Upper lobe of left lung (tissue), 6 donors: ENCODE data around the gene SLC1A7. TPM values are rescaled to one million over a fixed set of nuclear protein-coding genes. Genes with fewer than 3 reads are reported as not detected.

Experiments
- ATAC-seq, 2 donors: fragments of 200-7000 bp; cut with Tn5 transposase; one replicate each; pipeline ENCODE4 v1.9.1; 2022; ENCODE audit warnings: mild to moderate bottlenecking in 2 of 2, moderate library complexity in 2 of 2; ENCODE audit not compliant: low FRiP score in 2 of 2
- DNase-seq, 2 donors: peaks; one replicate each; pipeline ENCODE4 v3.0.0-alpha.2; 2019 to 2020
- H3K27ac ChIP-seq, 4 donors: fragments of 200-600 bp; sonication (generic); one replicate each; pipeline ENCODE4 v1.5.1; 2016 to 2019
- H3K27me3 ChIP-seq, 4 donors: fragments of 200-600 bp; sonication (generic); one replicate each; pipeline ENCODE4 v1.5.1; 2017 to 2019
- H3K36me3 ChIP-seq, 4 donors: fragments of 200-600 bp; sonication (generic); one replicate each; pipeline ENCODE4 v1.5.1; 2016 to 2019
- H3K4me1 ChIP-seq, 4 donors: fragments of 200-600 bp; sonication (generic); one replicate each; pipeline ENCODE4 v1.5.1; 2018 to 2019
- H3K4me3 ChIP-seq, 4 donors: fragments of 200-600 bp; sonication (generic); one replicate each; pipeline ENCODE4 v1.5.1; 2017 to 2019; ENCODE audit warnings: mild to moderate bottlenecking in 2 of 4, moderate library complexity in 1 of 4
- H3K9me3 ChIP-seq, 4 donors: fragments of 200-600 bp; sonication (generic); one replicate each; pipeline ENCODE4 v1.5.1; 2018 to 2019
- EP300 ChIP-seq, 4 donors: sonication (generic); formaldehyde crosslinking; IDR thresholded peaks; one replicate each; pipeline ENCODE4 v1.5.1; 2017; ENCODE audit warnings: antibody characterized with exemption in 4 of 4, control low read depth in 2 of 4
- POLR2A ChIP-seq, 4 donors: fragments of 450-650 bp; IDR thresholded peaks; one replicate each; pipeline ENCODE4 v1.5.1; 2016 to 2017; ENCODE audit warnings: antibody characterized with exemption in 4 of 4, mild to moderate bottlenecking in 2 of 4
- POLR2AphosphoS5 ChIP-seq, 2 donors: sonication (generic); formaldehyde crosslinking; IDR thresholded peaks; one replicate each; pipeline ENCODE4 v1.5.1; 2017; ENCODE audit warnings: antibody characterized with exemption in 2 of 2
- WGBS, 2 donors: methylation state at CpG; one replicate each; pipeline ENCODE4 v1.1.5; 2017 to 2018; 5-methylcytosine and 5-hydroxymethylcytosine counted together
- total RNA-seq, 6 donors: library from RNA; depleted of rRNA in 4 of 6; stranded (reverse); fragments of >200 nt in 4 of 6; gene quantifications; one replicate each; pipeline versions ENCODE4 v1.1.0 to v1.2.1, GENCODE V29; 2016 to 2021
- TF ChIP-seq, protein P1 (sequence below), 6 experiments: fragments of 450-650 bp in 4 of 6; fragments of 200-600 bp in 2 of 6; sonication (generic) in 2 of 6; IDR thresholded peaks; one replicate each; pipeline ENCODE4 v1.5.1; 2016 to 2019; ENCODE audit warnings: antibody characterized with exemption in 6 of 6
- donor health status: DM: no; HTN: no; CAD: no; lungs with moderate emphysema.
- donor health status: DM: no; HTN: yes; CAD: no; lungs with severe emphysema.

The SLC1A7 gene
- total RNA-seq, 6 donors from 2014 or later = 0.37 to 1.3 (median 0.77) TPM; not detected in 2

DNA sequence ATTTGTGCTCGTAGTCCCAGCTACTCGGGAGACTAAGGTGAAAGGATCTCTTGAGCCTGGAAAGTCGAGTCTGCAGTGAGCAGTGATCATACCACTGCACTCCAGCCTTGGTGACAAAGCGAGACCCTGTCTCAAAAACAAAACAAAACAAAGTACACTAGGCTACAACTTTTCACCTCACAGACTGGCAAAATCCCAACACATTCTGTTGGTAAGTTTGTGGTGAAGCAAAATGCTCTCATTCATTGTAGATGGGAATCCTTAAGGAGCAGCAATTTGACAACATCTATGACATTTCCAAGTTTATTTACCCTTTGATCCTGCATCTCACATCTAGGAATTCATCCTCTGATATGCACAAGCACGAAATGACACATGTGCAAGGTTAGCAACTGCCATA, 20.2 kb upstream of the SLC1A7 start:
- no peak for TF ChIP-seq POLR2AphosphoS5 (IDR thresholded peaks at IDR 0.05)
- TF ChIP-seq EP300 (IDR thresholded peaks at IDR 0.05) = no peak
- TF ChIP-seq, protein P1, sequence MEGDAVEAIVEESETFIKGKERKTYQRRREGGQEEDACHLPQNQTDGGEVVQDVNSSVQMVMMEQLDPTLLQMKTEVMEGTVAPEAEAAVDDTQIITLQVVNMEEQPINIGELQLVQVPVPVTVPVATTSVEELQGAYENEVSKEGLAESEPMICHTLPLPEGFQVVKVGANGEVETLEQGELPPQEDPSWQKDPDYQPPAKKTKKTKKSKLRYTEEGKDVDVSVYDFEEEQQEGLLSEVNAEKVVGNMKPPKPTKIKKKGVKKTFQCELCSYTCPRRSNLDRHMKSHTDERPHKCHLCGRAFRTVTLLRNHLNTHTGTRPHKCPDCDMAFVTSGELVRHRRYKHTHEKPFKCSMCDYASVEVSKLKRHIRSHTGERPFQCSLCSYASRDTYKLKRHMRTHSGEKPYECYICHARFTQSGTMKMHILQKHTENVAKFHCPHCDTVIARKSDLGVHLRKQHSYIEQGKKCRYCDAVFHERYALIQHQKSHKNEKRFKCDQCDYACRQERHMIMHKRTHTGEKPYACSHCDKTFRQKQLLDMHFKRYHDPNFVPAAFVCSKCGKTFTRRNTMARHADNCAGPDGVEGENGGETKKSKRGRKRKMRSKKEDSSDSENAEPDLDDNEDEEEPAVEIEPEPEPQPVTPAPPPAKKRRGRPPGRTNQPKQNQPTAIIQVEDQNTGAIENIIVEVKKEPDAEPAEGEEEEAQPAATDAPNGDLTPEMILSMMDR (IDR thresholded peaks at IDR 0.05) = no peak
- TF ChIP-seq POLR2A (IDR thresholded peaks at IDR 0.05) = no peak
- H3K9me3 ChIP-seq = no peaks in the 10 kb centered on the region
- ATAC-seq = no peak
- no peaks in the 10 kb centered on the region for H3K4me1 ChIP-seq
- DNase-seq = no peak
- 78 to 89% methylated on average over 5 of the region's 5 CpGs for WGBS, 2 donors
- H3K27me3 ChIP-seq = no peaks in the 10 kb centered on the region
- no peaks in the 10 kb centered on the region for H3K36me3 ChIP-seq
- no peak overlapping the region for H3K27ac ChIP-seq
- H3K4me3 ChIP-seq = no peak overlapping the region

DNA sequence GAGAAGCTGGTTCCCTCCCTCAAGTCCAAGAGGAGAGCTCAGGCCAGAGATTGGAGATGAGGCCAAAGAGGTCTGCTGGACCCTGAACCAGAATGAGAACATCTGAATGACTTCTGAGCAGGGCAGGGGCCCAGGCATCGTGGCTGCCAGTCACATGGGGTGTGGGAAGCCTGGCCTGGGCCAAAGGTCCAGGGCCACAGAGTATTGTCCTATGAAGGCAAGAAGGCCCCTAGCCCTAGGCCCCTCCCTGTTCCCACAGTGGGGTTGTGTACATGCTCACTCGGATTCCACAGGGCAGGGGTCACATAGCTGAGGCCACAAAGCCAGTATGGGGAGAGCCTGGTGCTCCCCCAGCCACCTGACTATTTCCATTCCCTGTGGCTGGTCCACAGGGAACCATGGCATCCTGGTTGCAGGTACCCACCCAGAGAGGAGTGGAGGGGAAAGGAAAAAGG, 18.5 kb upstream of the SLC1A7 start:
- Histone ChIP-seq H3K9me3 (no peaks in the 10 kb centered on the region), H3K36me3 (no peaks in the 10 kb centered on the region), H3K4me3 (no peak overlapping the region), H3K27ac (no peak overlapping the region), H3K4me1 (no peaks in the 10 kb centered on the region), H3K27me3 (no peaks in the 10 kb centered on the region)
- no peak for TF ChIP-seq EP300 (IDR thresholded peaks at IDR 0.05)
- TF ChIP-seq POLR2A (IDR thresholded peaks at IDR 0.05) = no peak
- TF ChIP-seq POLR2AphosphoS5 (IDR thresholded peaks at IDR 0.05) = no peak
- TF ChIP-seq, protein P1 (IDR thresholded peaks at IDR 0.05) = no peak
- DNase-seq (peak in 1 of 2 donors; percentile 25), ATAC-seq (no peak)
- 86% methylated on average over 2 of the region's 2 CpGs; no CpG with 5 or more reads in 1 of the 2 donors for WGBS, 2 donors

DNA sequence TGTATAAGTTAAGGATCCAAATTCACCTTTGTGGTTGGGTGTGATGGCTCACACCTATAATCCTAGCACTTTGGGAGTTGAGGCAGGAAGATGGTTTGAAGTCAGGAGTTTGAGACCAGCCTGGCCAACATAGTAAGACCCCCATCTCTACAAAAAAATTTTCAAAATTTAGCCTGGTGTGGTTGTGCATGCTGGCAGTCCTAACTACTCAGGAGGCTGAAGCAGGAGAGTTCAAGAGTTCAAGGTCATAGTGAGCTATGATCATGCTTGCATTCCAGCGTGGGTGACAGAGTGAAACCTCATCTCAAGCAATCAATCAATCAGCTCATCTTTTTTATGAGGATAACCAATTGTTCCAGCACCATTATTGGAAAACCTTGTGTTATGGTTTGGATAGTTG, 16.5 kb upstream of the SLC1A7 start:
- WGBS, 2 donors = 73 to 100% methylated on average over 1 of the region's 1 CpG
- Histone ChIP-seq H3K27ac (no peak overlapping the region), H3K36me3 (no peaks in the 10 kb centered on the region), H3K4me3 (no peak overlapping the region), H3K4me1 (no peaks in the 10 kb centered on the region), H3K27me3 (no peaks in the 10 kb centered on the region), H3K9me3 (no peaks in the 10 kb centered on the region)
- ATAC-seq (no peak), DNase-seq (no peak)
- TF ChIP-seq POLR2AphosphoS5 (IDR thresholded peaks at IDR 0.05) (no peak), EP300 (IDR thresholded peaks at IDR 0.05) (no peak), POLR2A (IDR thresholded peaks at IDR 0.05) (no peak)
- TF ChIP-seq, protein P1 (IDR thresholded peaks at IDR 0.05) = no peak

DNA sequence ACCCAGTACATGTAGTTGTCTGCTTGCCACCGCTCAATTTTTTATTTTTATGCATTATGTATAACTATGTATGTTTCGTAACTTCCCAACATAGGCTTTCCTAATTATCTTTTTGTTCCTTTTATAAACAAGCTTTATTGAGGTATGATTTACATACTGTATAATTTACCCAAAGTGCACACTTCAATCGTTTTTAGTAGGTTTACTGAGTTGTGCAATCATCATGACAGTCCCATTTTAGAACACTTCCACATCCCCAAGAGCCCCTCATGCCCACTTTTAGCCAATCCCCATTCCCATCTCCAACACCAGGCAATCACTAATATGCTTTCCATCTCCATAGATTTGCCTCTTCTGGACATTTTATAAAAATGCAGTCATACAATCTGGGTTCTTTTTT, 14.3 kb upstream of the SLC1A7 start:
- Histone ChIP-seq H3K27ac (no peak overlapping the region), H3K36me3 (no peaks in the 10 kb centered on the region), H3K4me1 (no peaks in the 10 kb centered on the region), H3K9me3 (no peaks in the 10 kb centered on the region), H3K27me3 (no peaks in the 10 kb centered on the region), H3K4me3 (no peak overlapping the region)
- ATAC-seq (no peak), DNase-seq (no peak)
- TF ChIP-seq POLR2A (IDR thresholded peaks at IDR 0.05) = no peak
- TF ChIP-seq POLR2AphosphoS5 (IDR thresholded peaks at IDR 0.05) = no peak
- no peak for TF ChIP-seq EP300 (IDR thresholded peaks at IDR 0.05)
- TF ChIP-seq, protein P1 (IDR thresholded peaks at IDR 0.05) = no peak
- 55 to 59% methylated on average over 3 of the region's 3 CpGs for WGBS, 2 donors

DNA sequence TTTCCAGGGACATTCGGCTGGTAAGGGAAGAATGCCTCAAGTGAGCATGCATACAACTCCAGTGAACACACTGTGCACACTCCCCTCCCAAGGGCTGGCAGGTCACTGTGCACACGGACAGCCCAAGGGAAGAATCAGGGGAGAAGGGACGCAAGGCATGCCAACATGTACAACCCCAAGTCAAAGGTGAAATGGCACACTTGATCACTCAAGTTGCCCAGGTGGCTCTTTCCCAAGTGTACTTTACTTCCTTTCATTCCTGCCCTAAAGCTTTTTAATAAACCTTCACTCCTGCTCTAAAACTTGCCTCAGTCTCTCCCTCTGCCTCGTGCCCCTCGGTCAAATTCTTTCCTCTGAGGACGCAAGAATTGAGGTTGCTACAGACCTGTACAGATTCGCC, 13.5 kb upstream of the SLC1A7 start:
- Histone ChIP-seq H3K9me3 (no peaks in the 10 kb centered on the region), H3K4me3 (no peak overlapping the region), H3K27me3 (no peaks in the 10 kb centered on the region), H3K36me3 (no peaks in the 10 kb centered on the region), H3K4me1 (no peaks in the 10 kb centered on the region), H3K27ac (no peak overlapping the region)
- DNase-seq = no peak
- ATAC-seq = no peak
- TF ChIP-seq POLR2A (IDR thresholded peaks at IDR 0.05) = no peak
- TF ChIP-seq, protein P1 (IDR thresholded peaks at IDR 0.05) = no peak
- TF ChIP-seq EP300 (IDR thresholded peaks at IDR 0.05) = no peak
- TF ChIP-seq POLR2AphosphoS5 (IDR thresholded peaks at IDR 0.05) = no peak
- 89% methylated on average over 7 of the region's 7 CpGs for WGBS, 2 donors
